ENCODE data around the gene NRAS. TPM values are rescaled to one million over a fixed set of nuclear protein-coding genes. Genes with fewer than 3 reads are reported as not detected.
"Not testable (repeated sequence)": the region's sequence is repeated elsewhere in the genome, so short reads cannot be mapped to it uniquely, and the experiment has no call there.

The NRAS gene
- 10 to 100 TPM; 53.4 to 54.1 TPM for total RNA-seq

DNA sequence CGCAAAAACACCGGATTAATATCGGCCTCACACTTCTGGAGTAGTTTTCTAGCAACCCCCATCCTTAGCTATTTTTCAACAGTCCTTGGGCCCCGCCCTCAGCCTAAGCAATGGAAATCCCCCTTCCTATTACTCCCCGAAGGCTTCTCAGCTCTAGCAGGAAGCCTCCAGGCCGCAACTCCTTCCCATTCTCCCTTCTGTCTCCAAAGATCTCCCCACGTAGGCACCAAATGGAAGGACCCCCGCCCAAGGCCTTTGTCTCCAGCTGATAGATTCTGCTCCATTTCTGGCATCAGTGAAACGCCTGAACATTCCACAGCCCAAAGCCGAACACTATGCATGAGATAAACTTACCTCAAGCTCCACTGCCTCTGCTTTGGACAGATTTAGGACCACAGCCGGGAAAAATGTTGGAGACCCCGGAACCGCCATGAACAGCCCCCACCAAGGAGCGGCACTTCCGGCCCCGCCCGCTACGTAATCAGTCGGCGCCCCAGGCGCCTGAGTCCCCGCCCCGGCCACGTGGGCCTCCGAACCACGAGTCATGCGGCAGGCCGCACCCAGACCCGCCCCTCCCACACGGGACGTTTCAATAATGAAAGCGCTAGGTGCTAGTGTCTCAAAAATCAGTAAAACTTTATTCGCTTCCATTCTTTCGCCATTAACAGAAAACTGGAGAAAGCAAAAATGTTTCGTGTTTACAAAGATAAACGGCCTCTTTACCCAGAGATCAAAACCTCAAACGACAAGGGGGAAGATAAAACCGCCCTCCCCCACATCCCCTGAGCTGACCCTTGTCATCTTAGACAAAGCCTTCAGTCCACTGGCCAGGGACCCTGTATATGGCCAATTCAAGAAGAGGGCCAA is at the start of gene NRAS:
Gene NRAS (minus strand): TSS at position 468 of the 867 bp plus-strand sequence. CDS start 611 bp downstream, outside the sequence.
- CTCF ChIA-PET: interaction anchor here (0.5 to 2.4 kb wide), 8 partner anchors 16 to 738 kb away, joined by 3 to 7 read pairs (median 4); partner anchors contain the start of genes CSDE1, DENND2C and OLFML3
- peak within 1 kb of the TSS; percentile 98 for H3K27ac Mint-ChIP-seq
- peaks cover 26% of the 10 kb centered on the region for H3K4me1 Mint-ChIP-seq
- POLR2A ChIA-PET: interaction anchor here (0.6 to 3.1 kb wide), 18 partner anchors 10 to 1328 kb away, joined by 3 to 40 read pairs (median 4); partner anchors contain the start of genes CSDE1, DENND2C, HIPK1 and SIKE1
- H3K4me3 Mint-ChIP-seq: peak within 1 kb of the TSS; percentile 97
- H3K9me3 Mint-ChIP-seq: no peaks in the 10 kb centered on the region
- H3K36me3 Mint-ChIP-seq (ENCODE audit: low read depth): peaks cover 74% of the 10 kb centered on the region
- peak; percentile 96 for DNase-seq
- no peaks in the 10 kb centered on the region for H3K27me3 Mint-ChIP-seq

GRCh38 chr1:114764689-114765088 is 48.1 kb upstream of the NRAS start:
- H3K4me1 Mint-ChIP-seq: peaks cover 2% of the 10 kb centered on the region
- peaks cover 8% of the 10 kb centered on the region for H3K9me3 Mint-ChIP-seq
- no peak for DNase-seq
- no peak overlapping the region for H3K27ac Mint-ChIP-seq
- no peaks in the 10 kb centered on the region for H3K27me3 Mint-ChIP-seq
- ChIA-PET CTCF (no interaction called here), POLR2A (interaction anchor here (0.9 kb wide), 1 partner anchor 16 kb away, joined by 3 read pairs; the partner anchor contains the start of gene SIKE1)
- no peak overlapping the region for H3K4me3 Mint-ChIP-seq
- H3K36me3 Mint-ChIP-seq (ENCODE audit: low read depth): peaks cover 2% of the 10 kb centered on the region

GRCh38 chr1:114758256-114758832 is 41.8 kb upstream of the NRAS start:
- Mint-ChIP-seq H3K9me3 (peaks cover 10% of the 10 kb centered on the region), H3K27me3 (no peaks in the 10 kb centered on the region), H3K36me3 (ENCODE audit: low read depth) (peaks cover 28% of the 10 kb centered on the region), H3K27ac (peak overlapping the region; percentile 100), H3K4me3 (peak overlapping the region; percentile 99), H3K4me1 (peaks cover 43% of the 10 kb centered on the region)
- DNase-seq: no peak
- POLR2A ChIA-PET: interaction anchor here (0.6 to 7.3 kb wide), 10 partner anchors 11 to 1802 kb away, joined by 3 to 56 read pairs (median 7); partner anchors contain the start of genes NRAS, SIKE1, SLC16A1 and TRIM33
- CTCF ChIA-PET: no interaction called here

- peaks cover 49% of the 10 kb centered on the region for H3K4me1 Mint-ChIP-seq
- ChIA-PET CTCF (interaction anchor here (1.7 kb wide), 1 partner anchor 41 kb away, joined by 6 read pairs; the partner anchor contains the start of gene NRAS), POLR2A (interaction anchor here (1.0 to 7.3 kb wide), 11 partner anchors 10 to 1801 kb away, joined by 3 to 56 read pairs (median 6); partner anchors contain the start of genes NRAS, SIKE1, SLC16A1 and TRIM33)
- DNase-seq: peak; percentile 98
- H3K9me3 Mint-ChIP-seq: peaks cover 4% of the 10 kb centered on the region
- H3K4me3 Mint-ChIP-seq: peak within 1 kb of the TSS; percentile 99
- no peaks in the 10 kb centered on the region for H3K27me3 Mint-ChIP-seq
- peaks cover 29% of the 10 kb centered on the region for H3K36me3 Mint-ChIP-seq (ENCODE audit: low read depth)
- peak within 1 kb of the TSS; percentile 100 for H3K27ac Mint-ChIP-seq
These were observed 41.1 kb upstream of the NRAS start, which contains the start of gene CSDE1 for GRCh38 chr1:114757455-114758255. TSS of gene CSDE1 (minus strand) at chr1:114757984. CDS start at chr1:114739890, 18,094 bp downstream.

- Mint-ChIP-seq H3K9me3 (peaks cover 4% of the 10 kb centered on the region), H3K36me3 (ENCODE audit: low read depth) (peaks cover 35% of the 10 kb centered on the region), H3K27ac (peak overlapping the region; percentile 100), H3K4me3 (peak overlapping the region; percentile 99), H3K4me1 (peaks cover 56% of the 10 kb centered on the region), H3K27me3 (no peaks in the 10 kb centered on the region)
- no peak for DNase-seq
- POLR2A ChIA-PET: interaction anchor here (1.0 to 7.3 kb wide), 11 partner anchors 10 to 1801 kb away, joined by 3 to 56 read pairs (median 6); partner anchors contain the start of genes NRAS, SIKE1, SLC16A1 and TRIM33
- CTCF ChIA-PET: interaction anchor here (1.7 kb wide), 1 partner anchor 40 kb away, joined by 6 read pairs; the partner anchor contains the start of gene NRAS
These were observed 40.4 kb upstream of the NRAS start for GRCh38 chr1:114756949-114757454.

- no peaks in the 10 kb centered on the region for H3K27me3 Mint-ChIP-seq
- H3K4me1 Mint-ChIP-seq: peaks cover 63% of the 10 kb centered on the region
- H3K9me3 Mint-ChIP-seq: peaks cover 4% of the 10 kb centered on the region
- POLR2A ChIA-PET: interaction anchor here (1.3 to 7.3 kb wide), 9 partner anchors 9 to 245 kb away, joined by 4 to 56 read pairs (median 8); partner anchors contain the start of genes NRAS, SIKE1 and TRIM33
- peak overlapping the region; percentile 100 for H3K27ac Mint-ChIP-seq
- H3K36me3 Mint-ChIP-seq (ENCODE audit: low read depth): peaks cover 39% of the 10 kb centered on the region
- CTCF ChIA-PET: interaction anchor here (1.6 to 1.7 kb wide), 2 partner anchors 24 to 39 kb away, joined by 4 to 6 read pairs; partner anchors contain the start of genes NRAS and SIKE1
- no peak for DNase-seq
- H3K4me3 Mint-ChIP-seq: peak overlapping the region; percentile 99
These were observed 39.7 kb upstream of the NRAS start for GRCh38 chr1:114756009-114756892.

GRCh38 chr1:114755006-114755931 is 38.7 kb upstream of the NRAS start:
- Mint-ChIP-seq H3K27ac (peak overlapping the region; percentile 100), H3K9me3 (peaks cover 4% of the 10 kb centered on the region), H3K36me3 (ENCODE audit: low read depth) (peaks cover 45% of the 10 kb centered on the region), H3K4me3 (peak overlapping the region; percentile 99), H3K4me1 (peaks cover 72% of the 10 kb centered on the region), H3K27me3 (no peaks in the 10 kb centered on the region)
- DNase-seq: no peak
- ChIA-PET CTCF (interaction anchor here (1.6 kb wide), 1 partner anchor 25 kb away, joined by 4 read pairs; the partner anchor contains the start of gene SIKE1), POLR2A (interaction anchor here (1.1 to 7.3 kb wide), 7 partner anchors 8 to 247 kb away, joined by 3 to 56 read pairs (median 17); partner anchors contain the start of genes NRAS, SIKE1 and TRIM33)

DNA sequence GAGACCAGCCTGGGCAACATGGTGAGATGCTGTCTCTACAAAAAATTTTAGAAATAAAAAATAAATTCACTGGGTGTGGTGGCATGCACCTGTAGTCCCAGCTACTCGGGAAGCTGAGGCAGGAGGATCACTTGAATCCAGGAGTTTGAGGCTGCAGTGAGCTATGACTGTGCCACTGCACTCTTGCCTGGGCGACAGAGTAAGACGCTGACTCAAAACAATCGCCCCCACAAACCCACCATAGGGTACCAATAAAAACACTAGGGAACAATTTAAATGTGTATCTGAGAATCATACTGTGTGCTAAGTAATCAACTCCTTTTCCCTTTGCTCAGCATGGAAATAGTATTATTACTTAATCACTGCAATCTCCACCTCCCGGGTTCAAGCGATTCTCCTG is 37.1 kb upstream of the NRAS start:
- H3K27ac Mint-ChIP-seq: peak overlapping the region; percentile 100
- CTCF ChIA-PET, H3K9me3 Mint-ChIP-seq, DNase-seq, H3K27me3 Mint-ChIP-seq: not testable (repeated sequence)
- POLR2A ChIA-PET: interaction anchor here (1.0 to 5.7 kb wide), 3 partner anchors 9 to 37 kb away, joined by 3 to 40 read pairs (median 7); partner anchors contain the start of genes NRAS and SIKE1
- H3K36me3 Mint-ChIP-seq (ENCODE audit: low read depth): peaks cover 59% of the 10 kb centered on the region
- H3K4me3 Mint-ChIP-seq: peak overlapping the region; percentile 99
- peaks cover 80% of the 10 kb centered on the region for H3K4me1 Mint-ChIP-seq

DNA sequence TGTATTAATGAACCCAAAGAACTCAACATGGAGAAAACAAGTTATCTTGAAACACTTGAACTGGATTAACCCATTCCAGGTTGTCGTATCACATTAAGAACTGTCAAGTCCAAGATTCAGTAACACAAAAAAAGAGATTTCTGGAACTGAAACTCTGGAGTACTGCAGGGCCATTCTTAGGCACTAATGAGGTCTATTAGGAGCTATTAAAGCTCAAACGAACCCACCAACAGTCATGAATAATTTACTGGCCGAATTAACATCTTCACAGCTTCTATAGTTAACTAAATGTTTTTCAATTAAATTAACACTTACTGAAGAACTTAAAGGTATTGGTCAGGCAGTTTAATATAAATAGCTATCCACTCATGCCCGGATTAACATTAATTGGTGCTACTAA is 36.6 kb upstream of the NRAS start:
- peaks cover 80% of the 10 kb centered on the region for H3K4me1 Mint-ChIP-seq
- H3K9me3 Mint-ChIP-seq: no peaks in the 10 kb centered on the region
- no peak overlapping the region for H3K27ac Mint-ChIP-seq
- H3K4me3 Mint-ChIP-seq: no peak overlapping the region
- POLR2A ChIA-PET: interaction anchor here (1.0 to 5.7 kb wide), 3 partner anchors 8 to 37 kb away, joined by 3 to 40 read pairs (median 7); partner anchors contain the start of genes NRAS and SIKE1
- CTCF ChIA-PET: no interaction called here
- DNase-seq: no peak
- peaks cover 64% of the 10 kb centered on the region for H3K36me3 Mint-ChIP-seq (ENCODE audit: low read depth)
- no peaks in the 10 kb centered on the region for H3K27me3 Mint-ChIP-seq

- ChIA-PET POLR2A (interaction anchor here (1.1 to 1.5 kb wide), 5 partner anchors 9 to 822 kb away, joined by 3 to 9 read pairs (median 6); partner anchors contain the start of genes HIPK1, NRAS and SIKE1), CTCF (no interaction called here)
- peaks cover 63% of the 10 kb centered on the region for H3K36me3 Mint-ChIP-seq (ENCODE audit: low read depth)
- no peak overlapping the region for H3K27ac Mint-ChIP-seq
- DNase-seq: no peak
- peaks cover 87% of the 10 kb centered on the region for H3K4me1 Mint-ChIP-seq
- H3K27me3 Mint-ChIP-seq: no peaks in the 10 kb centered on the region
- H3K9me3 Mint-ChIP-seq: no peaks in the 10 kb centered on the region
- no peak overlapping the region for H3K4me3 Mint-ChIP-seq
These were observed 34.2 kb upstream of the NRAS start for GRCh38 chr1:114750780-114751179.

Measured in activated CD4-positive, alpha-beta memory T cell treated with anti-CD3 and anti-CD28 coated beads, Interleukin-2, amount 10 ng/mL, durations not matched to agents 7 days and 5 days (primary cell).